Measurements from ENCODE around the gene PLXNB2. TPM values are rescaled to one million over a fixed set of nuclear protein-coding genes. Genes with fewer than 3 reads are reported as not detected.
A peak's percentile ranks its signal among the peaks of the same experiment; 100 is the strongest.

The PLXNB2 gene
- total RNA-seq, 1 donor from 2014 or later = 362 TPM

DNA sequence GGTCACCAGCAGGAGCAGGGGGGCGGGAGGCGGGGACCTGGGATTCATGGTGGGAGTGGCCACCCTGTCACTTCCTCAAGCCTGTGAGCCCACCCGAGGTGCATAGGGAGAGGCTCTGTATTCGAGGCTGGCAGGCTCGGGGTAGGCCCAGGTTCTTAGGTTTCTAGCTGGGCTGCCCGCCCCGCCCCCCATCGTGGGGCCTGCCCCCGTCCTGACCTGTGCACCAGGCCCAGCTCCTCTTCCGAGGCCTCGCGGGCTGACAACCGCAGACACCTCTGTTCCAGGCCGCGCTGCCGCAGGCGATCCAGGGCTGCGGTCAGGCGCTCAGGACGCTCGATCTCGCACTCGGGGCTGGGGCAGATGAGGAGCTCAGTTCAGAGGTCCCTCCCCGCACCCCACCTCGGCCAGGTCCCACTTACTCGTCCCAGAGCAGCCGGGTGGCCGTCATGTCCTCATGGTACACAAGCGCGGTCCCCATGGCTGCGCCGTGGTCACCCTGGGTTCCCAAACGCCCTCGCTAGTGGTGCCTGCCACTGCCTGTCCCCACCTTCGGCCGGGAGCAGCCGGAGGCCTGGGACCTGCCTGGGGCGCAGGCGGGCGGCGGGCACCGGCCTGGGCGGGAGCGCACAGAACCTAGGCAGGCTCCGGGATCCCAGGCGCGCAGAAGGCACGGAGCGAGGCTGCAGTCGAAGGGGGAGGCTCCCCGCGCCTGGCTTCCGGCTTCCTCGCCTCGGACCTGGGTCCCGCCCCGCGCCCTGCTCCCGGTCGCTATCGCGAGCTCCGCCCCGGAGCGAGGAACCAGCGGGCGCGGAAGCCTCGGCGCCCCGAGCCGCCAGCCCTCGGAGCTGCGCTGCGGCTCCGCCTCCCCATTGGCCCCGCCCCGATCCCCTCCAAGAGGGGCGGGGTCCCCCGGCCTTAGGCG lies 56.6 kb downstream of the PLXNB2 start, which contains the start of gene HDAC10:
Gene HDAC10 (minus strand): TSS at position 711 of the 922 bp plus-strand sequence. CDS start 233 bp downstream, at position 478.
- no peak for TF ChIP-seq CTCF (IDR thresholded peaks at IDR 0.05)
- H3K27ac Mint-ChIP-seq (ENCODE audit: unreplicated experiment) = peak within 1 kb of the TSS; percentile 62
- peak within 1 kb of the TSS; percentile 76 for H3K4me3 Mint-ChIP-seq (ENCODE audit: unreplicated experiment)
- no peaks in the 10 kb centered on the region for H3K9me3 Mint-ChIP-seq (ENCODE audit: unreplicated experiment)
- H3K27me3 Mint-ChIP-seq (ENCODE audit: unreplicated experiment) = no peaks in the 10 kb centered on the region
- H3K4me1 Mint-ChIP-seq (ENCODE audit: unreplicated experiment) = peaks cover 10% of the 10 kb centered on the region
- DNase-seq (ENCODE audit: extremely low spot score, unreplicated experiment) = peak; percentile 92
- H3K36me3 Mint-ChIP-seq (ENCODE audit: unreplicated experiment) = no peaks in the 10 kb centered on the region

DNA sequence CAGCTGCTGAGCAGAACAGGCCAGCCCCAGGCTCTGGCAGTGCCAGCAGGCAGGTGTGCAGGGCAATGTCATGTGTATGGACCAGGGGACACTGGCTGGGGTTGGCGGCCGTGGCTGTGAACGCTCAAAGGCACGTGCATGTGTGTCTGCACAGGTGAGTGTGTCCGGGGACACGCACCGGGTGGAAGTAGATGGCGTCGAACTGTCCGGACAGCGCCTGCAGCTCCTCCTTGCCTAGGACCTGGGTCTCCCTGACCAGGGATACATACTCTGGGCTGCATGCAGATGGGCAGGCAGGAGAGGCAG lies 57.2 kb downstream of the PLXNB2 start:
- H3K9me3 Mint-ChIP-seq (ENCODE audit: unreplicated experiment) = no peaks in the 10 kb centered on the region
- peak overlapping the region; percentile 4 for H3K27ac Mint-ChIP-seq (ENCODE audit: unreplicated experiment)
- TF ChIP-seq CTCF (IDR thresholded peaks at IDR 0.05) = no peak
- no peak for DNase-seq (ENCODE audit: extremely low spot score, unreplicated experiment)
- no peaks in the 10 kb centered on the region for H3K27me3 Mint-ChIP-seq (ENCODE audit: unreplicated experiment)
- no peaks in the 10 kb centered on the region for H3K36me3 Mint-ChIP-seq (ENCODE audit: unreplicated experiment)
- peaks cover 10% of the 10 kb centered on the region for H3K4me1 Mint-ChIP-seq (ENCODE audit: unreplicated experiment)
- H3K4me3 Mint-ChIP-seq (ENCODE audit: unreplicated experiment) = peak overlapping the region; percentile 76

DNA sequence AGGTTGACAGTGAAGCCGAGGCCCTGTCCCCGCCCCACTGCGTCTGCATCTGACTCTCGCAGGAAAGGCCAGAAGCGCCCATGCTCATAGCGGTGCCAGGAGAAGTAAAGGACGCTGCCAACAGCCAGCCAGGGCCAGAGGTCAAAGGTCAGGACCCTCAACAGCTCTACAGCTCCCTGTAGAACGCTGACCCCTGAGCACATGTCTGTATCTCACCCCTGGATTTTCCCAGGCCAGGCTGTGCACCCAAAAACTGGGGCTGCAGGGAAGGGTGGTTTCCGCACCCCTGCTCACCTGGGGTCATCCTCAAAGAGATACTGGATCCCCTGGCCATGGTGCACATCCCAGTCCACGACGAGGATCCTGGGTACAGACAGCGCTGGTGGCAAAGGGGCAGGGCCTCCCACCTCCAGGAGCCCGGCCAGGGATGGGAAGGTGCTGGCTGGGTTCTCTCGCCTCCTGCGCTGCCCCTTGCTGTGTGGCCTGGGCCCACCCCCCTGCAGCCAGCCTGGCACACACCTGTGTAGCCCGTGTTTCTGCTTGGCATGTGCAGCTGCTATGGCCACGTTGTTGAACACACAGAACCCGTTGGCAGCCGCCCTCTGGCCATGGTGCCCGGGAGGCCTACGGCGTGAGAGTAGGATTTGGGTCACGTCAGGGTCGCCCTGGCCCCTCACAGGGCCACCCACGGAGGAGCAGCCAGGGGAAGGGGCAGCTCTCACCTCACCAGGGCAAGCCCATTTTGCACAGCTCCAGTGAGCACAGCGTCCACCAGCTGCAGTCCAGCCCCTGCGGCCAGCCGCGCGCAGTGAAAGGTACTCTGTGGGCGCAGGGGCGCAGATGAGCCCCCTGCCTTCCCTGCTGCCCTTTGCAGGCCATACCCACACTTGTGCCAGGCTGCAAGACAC lies 57.9 kb downstream of the PLXNB2 start:
- H3K27me3 Mint-ChIP-seq (ENCODE audit: unreplicated experiment) = no peaks in the 10 kb centered on the region
- no peak for DNase-seq (ENCODE audit: extremely low spot score, unreplicated experiment)
- H3K9me3 Mint-ChIP-seq (ENCODE audit: unreplicated experiment) = no peaks in the 10 kb centered on the region
- H3K4me3 Mint-ChIP-seq (ENCODE audit: unreplicated experiment) = peak overlapping the region; percentile 76
- no peak overlapping the region for H3K27ac Mint-ChIP-seq (ENCODE audit: unreplicated experiment)
- TF ChIP-seq CTCF (IDR thresholded peaks at IDR 0.05) = no peak
- H3K36me3 Mint-ChIP-seq (ENCODE audit: unreplicated experiment) = peaks cover 2% of the 10 kb centered on the region
- H3K4me1 Mint-ChIP-seq (ENCODE audit: unreplicated experiment) = peaks cover 12% of the 10 kb centered on the region

DNA sequence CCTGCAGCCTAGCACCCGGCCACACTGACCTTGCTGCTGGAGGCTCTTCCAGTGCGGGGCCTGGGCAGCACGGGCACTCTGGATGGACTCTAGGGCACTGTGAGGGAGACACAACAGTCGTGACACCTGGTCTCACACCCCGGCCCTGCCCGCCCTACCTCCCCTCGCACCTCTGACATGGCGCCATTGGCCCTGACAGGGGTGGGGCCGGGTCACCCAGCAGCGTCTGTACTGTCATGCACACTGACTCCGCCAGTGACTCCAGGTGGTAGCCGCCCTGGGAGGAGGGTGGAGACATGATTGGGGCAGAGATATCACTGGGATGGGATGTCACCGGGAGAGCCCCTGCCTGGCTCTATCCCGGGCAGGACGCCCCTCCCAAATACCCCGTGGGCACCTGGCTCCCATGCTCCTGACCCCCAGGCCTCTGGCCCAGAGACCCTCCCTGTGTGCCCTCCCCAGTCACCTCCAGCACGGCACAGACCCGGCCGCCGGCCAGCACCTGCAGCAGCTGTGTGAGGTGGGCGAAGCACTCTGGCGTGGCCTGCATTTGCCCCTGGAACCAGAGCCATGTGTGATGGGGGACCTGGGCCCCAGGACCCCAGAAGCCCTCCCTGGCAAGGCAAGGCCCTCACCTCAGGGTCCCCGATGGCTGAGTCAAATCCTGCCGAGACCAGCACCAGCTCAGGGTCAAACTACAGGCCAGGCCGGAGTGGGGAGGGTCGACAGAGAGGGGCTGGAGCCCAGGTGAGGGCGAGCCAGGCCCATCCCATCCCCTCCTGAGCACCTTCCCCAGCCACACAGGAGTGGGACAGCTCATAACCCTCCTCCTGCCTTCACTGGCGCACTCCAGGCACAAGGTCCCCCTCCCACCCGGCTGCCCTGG lies 59.0 kb downstream of the PLXNB2 start:
- no peak overlapping the region for H3K27ac Mint-ChIP-seq (ENCODE audit: unreplicated experiment)
- peaks cover 2% of the 10 kb centered on the region for H3K36me3 Mint-ChIP-seq (ENCODE audit: unreplicated experiment)
- H3K4me3 Mint-ChIP-seq (ENCODE audit: unreplicated experiment) = no peak overlapping the region
- no peak for TF ChIP-seq CTCF (IDR thresholded peaks at IDR 0.05)
- H3K27me3 Mint-ChIP-seq (ENCODE audit: unreplicated experiment) = no peaks in the 10 kb centered on the region
- no peak for DNase-seq (ENCODE audit: extremely low spot score, unreplicated experiment)
- no peaks in the 10 kb centered on the region for H3K9me3 Mint-ChIP-seq (ENCODE audit: unreplicated experiment)
- peaks cover 18% of the 10 kb centered on the region for H3K4me1 Mint-ChIP-seq (ENCODE audit: unreplicated experiment)
